ENCODE data around the gene MIXL1.

DNA sequence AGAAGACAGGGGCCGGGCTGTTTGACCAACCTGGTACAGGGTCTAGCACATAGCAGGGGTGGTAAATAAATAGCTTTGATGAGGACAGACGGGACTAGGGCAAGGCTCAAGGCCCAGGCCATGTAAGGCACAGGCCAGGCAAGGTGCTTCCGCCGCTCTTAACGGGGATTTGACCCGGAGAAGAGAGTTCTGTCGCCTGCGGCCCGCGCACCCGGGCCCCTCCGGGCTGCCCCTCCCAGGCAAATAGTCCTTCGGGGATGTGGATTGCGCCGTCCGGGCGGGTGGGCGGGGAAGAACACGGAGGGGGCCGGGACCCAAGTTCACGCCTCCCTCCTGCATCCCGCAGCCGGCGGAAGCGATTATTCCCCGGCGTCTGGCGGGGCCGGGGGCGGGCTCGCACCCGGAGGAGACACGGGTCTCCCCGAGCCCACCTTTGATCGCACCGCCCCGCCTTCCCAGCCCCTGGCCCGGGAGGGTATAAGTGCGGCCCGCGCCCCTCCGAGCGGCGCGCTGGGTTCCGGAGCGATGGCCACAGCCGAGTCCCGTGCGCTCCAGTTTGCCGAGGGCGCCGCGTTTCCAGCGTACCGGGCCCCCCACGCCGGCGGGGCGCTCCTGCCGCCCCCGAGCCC lies at the start of gene MIXL1:
- TF ChIP-seq POLR2A (IDR thresholded peaks at IDR 0.05): no peak
- TF ChIP-seq, protein P1, sequence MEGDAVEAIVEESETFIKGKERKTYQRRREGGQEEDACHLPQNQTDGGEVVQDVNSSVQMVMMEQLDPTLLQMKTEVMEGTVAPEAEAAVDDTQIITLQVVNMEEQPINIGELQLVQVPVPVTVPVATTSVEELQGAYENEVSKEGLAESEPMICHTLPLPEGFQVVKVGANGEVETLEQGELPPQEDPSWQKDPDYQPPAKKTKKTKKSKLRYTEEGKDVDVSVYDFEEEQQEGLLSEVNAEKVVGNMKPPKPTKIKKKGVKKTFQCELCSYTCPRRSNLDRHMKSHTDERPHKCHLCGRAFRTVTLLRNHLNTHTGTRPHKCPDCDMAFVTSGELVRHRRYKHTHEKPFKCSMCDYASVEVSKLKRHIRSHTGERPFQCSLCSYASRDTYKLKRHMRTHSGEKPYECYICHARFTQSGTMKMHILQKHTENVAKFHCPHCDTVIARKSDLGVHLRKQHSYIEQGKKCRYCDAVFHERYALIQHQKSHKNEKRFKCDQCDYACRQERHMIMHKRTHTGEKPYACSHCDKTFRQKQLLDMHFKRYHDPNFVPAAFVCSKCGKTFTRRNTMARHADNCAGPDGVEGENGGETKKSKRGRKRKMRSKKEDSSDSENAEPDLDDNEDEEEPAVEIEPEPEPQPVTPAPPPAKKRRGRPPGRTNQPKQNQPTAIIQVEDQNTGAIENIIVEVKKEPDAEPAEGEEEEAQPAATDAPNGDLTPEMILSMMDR (IDR thresholded peaks at IDR 0.05): no peak
